ENCODE measurements around the gene C16orf96.

C16orf96 gene

GRCh38 chr16:4624015-4624826 lies 68.1 kb downstream of the C16orf96 start, which contains the start of gene MGRN1:
TSS of gene MGRN1 (plus strand) at chr16:4624826. CDS start at chr16:4624961, 135 bp downstream.
- H3K36me3 Mint-ChIP-seq: no peaks in the 10 kb centered on the region
- peaks cover 35% of the 10 kb centered on the region for H3K4me1 Mint-ChIP-seq (ENCODE audit: low read depth)
- H3K9me3 Mint-ChIP-seq (ENCODE audit: low read depth): no peaks in the 10 kb centered on the region
- peak within 1 kb of the TSS; percentile 98 for H3K27ac Mint-ChIP-seq
- H3K27me3 Mint-ChIP-seq: no peaks in the 10 kb centered on the region
- peak within 1 kb of the TSS; percentile 97 for H3K4me3 Mint-ChIP-seq

- no peaks in the 10 kb centered on the region for H3K27me3 Mint-ChIP-seq
- no peaks in the 10 kb centered on the region for H3K36me3 Mint-ChIP-seq
- peak overlapping the region; percentile 97 for H3K4me3 Mint-ChIP-seq
- peaks cover 37% of the 10 kb centered on the region for H3K4me1 Mint-ChIP-seq (ENCODE audit: low read depth)
- H3K9me3 Mint-ChIP-seq (ENCODE audit: low read depth): no peaks in the 10 kb centered on the region
- H3K27ac Mint-ChIP-seq: peak overlapping the region; percentile 96
These were observed 68.9 kb downstream of the C16orf96 start for GRCh38 chr16:4624827-4625559.

GRCh38 chr16:4625560-4626159 lies 69.5 kb downstream of the C16orf96 start:
- H3K9me3 Mint-ChIP-seq (ENCODE audit: low read depth): no peaks in the 10 kb centered on the region
- peak overlapping the region; percentile 96 for H3K27ac Mint-ChIP-seq
- H3K4me1 Mint-ChIP-seq (ENCODE audit: low read depth): peaks cover 37% of the 10 kb centered on the region
- H3K27me3 Mint-ChIP-seq: no peaks in the 10 kb centered on the region
- H3K4me3 Mint-ChIP-seq: peak overlapping the region; percentile 97
- no peaks in the 10 kb centered on the region for H3K36me3 Mint-ChIP-seq

GRCh38 chr16:4626396-4626795 lies 70.3 kb downstream of the C16orf96 start:
- Mint-ChIP-seq H3K36me3 (peaks cover 2% of the 10 kb centered on the region), H3K9me3 (ENCODE audit: low read depth) (no peaks in the 10 kb centered on the region), H3K27me3 (no peaks in the 10 kb centered on the region), H3K4me1 (ENCODE audit: low read depth) (peaks cover 39% of the 10 kb centered on the region), H3K27ac (peak overlapping the region; percentile 96), H3K4me3 (peak overlapping the region; percentile 97)

GRCh38 chr16:4628283-4628682 lies 72.1 kb downstream of the C16orf96 start:
- Mint-ChIP-seq H3K4me1 (ENCODE audit: low read depth) (peaks cover 39% of the 10 kb centered on the region), H3K27ac (no peak overlapping the region), H3K27me3 (no peaks in the 10 kb centered on the region), H3K4me3 (no peak overlapping the region), H3K36me3 (peaks cover 5% of the 10 kb centered on the region), H3K9me3 (ENCODE audit: low read depth) (no peaks in the 10 kb centered on the region)

- Mint-ChIP-seq H3K9me3 (ENCODE audit: low read depth) (no peaks in the 10 kb centered on the region), H3K27ac (peak overlapping the region; percentile 41), H3K4me1 (ENCODE audit: low read depth) (peaks cover 25% of the 10 kb centered on the region), H3K27me3 (no peaks in the 10 kb centered on the region), H3K36me3 (peaks cover 5% of the 10 kb centered on the region), H3K4me3 (no peak overlapping the region)
These were observed 75.3 kb downstream of the C16orf96 start for GRCh38 chr16:4631444-4631843.

- Mint-ChIP-seq H3K36me3 (peaks cover 5% of the 10 kb centered on the region), H3K27me3 (no peaks in the 10 kb centered on the region), H3K4me1 (ENCODE audit: low read depth) (peaks cover 13% of the 10 kb centered on the region), H3K27ac (no peak overlapping the region), H3K4me3 (no peak overlapping the region), H3K9me3 (ENCODE audit: low read depth) (no peaks in the 10 kb centered on the region)
These were observed 77.9 kb downstream of the C16orf96 start for GRCh38 chr16:4633910-4634635.

GRCh38 chr16:4634768-4635167 lies 78.6 kb downstream of the C16orf96 start:
- H3K36me3 Mint-ChIP-seq: peaks cover 5% of the 10 kb centered on the region
- no peaks in the 10 kb centered on the region for H3K27me3 Mint-ChIP-seq
- H3K27ac Mint-ChIP-seq: no peak overlapping the region
- no peaks in the 10 kb centered on the region for H3K9me3 Mint-ChIP-seq (ENCODE audit: low read depth)
- H3K4me3 Mint-ChIP-seq: no peak overlapping the region
- peaks cover 14% of the 10 kb centered on the region for H3K4me1 Mint-ChIP-seq (ENCODE audit: low read depth)

GRCh38 chr16:4636196-4636595 lies 80.1 kb downstream of the C16orf96 start:
- Mint-ChIP-seq H3K9me3 (ENCODE audit: low read depth) (no peaks in the 10 kb centered on the region), H3K27ac (no peak overlapping the region), H3K4me3 (no peak overlapping the region), H3K4me1 (ENCODE audit: low read depth) (peaks cover 24% of the 10 kb centered on the region), H3K27me3 (no peaks in the 10 kb centered on the region), H3K36me3 (peaks cover 5% of the 10 kb centered on the region)

GRCh38 chr16:4637501-4638166 lies 81.5 kb downstream of the C16orf96 start:
- Mint-ChIP-seq H3K27ac (no peak overlapping the region), H3K9me3 (ENCODE audit: low read depth) (no peaks in the 10 kb centered on the region), H3K36me3 (no peaks in the 10 kb centered on the region), H3K27me3 (no peaks in the 10 kb centered on the region), H3K4me3 (no peak overlapping the region), H3K4me1 (ENCODE audit: low read depth) (peaks cover 28% of the 10 kb centered on the region)

GRCh38 chr16:4639899-4640509 lies 83.9 kb downstream of the C16orf96 start:
- Mint-ChIP-seq H3K9me3 (ENCODE audit: low read depth) (no peaks in the 10 kb centered on the region), H3K27ac (no peak overlapping the region), H3K27me3 (no peaks in the 10 kb centered on the region), H3K36me3 (no peaks in the 10 kb centered on the region), H3K4me3 (no peak overlapping the region), H3K4me1 (ENCODE audit: low read depth) (peaks cover 28% of the 10 kb centered on the region)

- Mint-ChIP-seq H3K27me3 (no peaks in the 10 kb centered on the region), H3K36me3 (no peaks in the 10 kb centered on the region), H3K4me3 (no peak overlapping the region), H3K4me1 (ENCODE audit: low read depth) (peaks cover 33% of the 10 kb centered on the region), H3K9me3 (ENCODE audit: low read depth) (no peaks in the 10 kb centered on the region), H3K27ac (peak overlapping the region; percentile 50)
These were observed 84.6 kb downstream of the C16orf96 start for GRCh38 chr16:4640572-4641305.

- H3K9me3 Mint-ChIP-seq (ENCODE audit: low read depth): no peaks in the 10 kb centered on the region
- H3K4me1 Mint-ChIP-seq (ENCODE audit: low read depth): peaks cover 33% of the 10 kb centered on the region
- no peaks in the 10 kb centered on the region for H3K36me3 Mint-ChIP-seq
- peak overlapping the region; percentile 50 for H3K27ac Mint-ChIP-seq
- H3K27me3 Mint-ChIP-seq: no peaks in the 10 kb centered on the region
- H3K4me3 Mint-ChIP-seq: no peak overlapping the region
These were observed 85.2 kb downstream of the C16orf96 start for GRCh38 chr16:4641306-4641687.
